WTC11 (cell line): Measurements from ENCODE around the gene IRX4.

ENCODE experiments used
- ATF2 ChIP-seq: sonication (generic); formaldehyde crosslinking; IDR thresholded peaks from 2 replicates; pipeline ENCODE4 v1.8.1; 2022; ENCODE audit warnings: low read depth, missing genetic modification reagents, borderline replicate concordance
- MAX ChIP-seq: sonication (generic); formaldehyde crosslinking; IDR thresholded peaks from 2 replicates; pipeline ENCODE4 v1.8.0; 2022; ENCODE audit warnings: mild to moderate bottlenecking, missing genetic modification reagents

DNA sequence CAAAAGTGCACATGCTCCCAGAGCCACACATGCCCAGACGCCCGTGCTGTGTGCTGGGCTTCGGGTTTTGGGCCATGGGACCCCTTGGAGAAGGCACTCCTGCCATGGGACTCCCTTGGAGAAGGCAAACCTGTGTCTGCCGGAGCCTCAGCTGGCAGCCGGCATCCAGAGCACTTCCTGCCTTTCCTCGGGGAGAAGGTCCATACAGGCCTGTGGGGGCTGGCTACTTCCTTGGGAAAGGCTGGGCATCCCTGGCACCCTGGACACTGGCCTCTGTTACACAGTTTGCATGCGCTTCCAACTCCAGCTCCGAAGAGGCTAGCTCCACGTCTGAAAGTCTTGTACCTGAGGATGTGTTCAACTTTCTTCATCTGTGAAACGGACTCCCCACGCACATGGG, 14.7 kb upstream of the IRX4 start:
- TF ChIP-seq MAX (CRISPR knock-in tag) (no peak), ATF2 (CRISPR knock-in tag) (no peak)
